A549 treated with Hydrocortisone at 1 μM for 4 hours (cell line): ENCODE results near the gene ACP4. TPM values are rescaled to one million over a fixed set of nuclear protein-coding genes. Genes with fewer than 3 reads are reported as not detected.

Source experiments
- total RNA-seq: library from RNA; stranded (reverse); fragments of 200-300 nt; extraction: Qiagen RNA extraction; gene quantifications from 5 replicates; pipeline ENCODE4 v1.2.3, GENCODE V29; 2022

ACP4 gene, protein sequence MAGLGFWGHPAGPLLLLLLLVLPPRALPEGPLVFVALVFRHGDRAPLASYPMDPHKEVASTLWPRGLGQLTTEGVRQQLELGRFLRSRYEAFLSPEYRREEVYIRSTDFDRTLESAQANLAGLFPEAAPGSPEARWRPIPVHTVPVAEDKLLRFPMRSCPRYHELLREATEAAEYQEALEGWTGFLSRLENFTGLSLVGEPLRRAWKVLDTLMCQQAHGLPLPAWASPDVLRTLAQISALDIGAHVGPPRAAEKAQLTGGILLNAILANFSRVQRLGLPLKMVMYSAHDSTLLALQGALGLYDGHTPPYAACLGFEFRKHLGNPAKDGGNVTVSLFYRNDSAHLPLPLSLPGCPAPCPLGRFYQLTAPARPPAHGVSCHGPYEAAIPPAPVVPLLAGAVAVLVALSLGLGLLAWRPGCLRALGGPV
- total RNA-seq = not detected in 5 replicates

DNA sequence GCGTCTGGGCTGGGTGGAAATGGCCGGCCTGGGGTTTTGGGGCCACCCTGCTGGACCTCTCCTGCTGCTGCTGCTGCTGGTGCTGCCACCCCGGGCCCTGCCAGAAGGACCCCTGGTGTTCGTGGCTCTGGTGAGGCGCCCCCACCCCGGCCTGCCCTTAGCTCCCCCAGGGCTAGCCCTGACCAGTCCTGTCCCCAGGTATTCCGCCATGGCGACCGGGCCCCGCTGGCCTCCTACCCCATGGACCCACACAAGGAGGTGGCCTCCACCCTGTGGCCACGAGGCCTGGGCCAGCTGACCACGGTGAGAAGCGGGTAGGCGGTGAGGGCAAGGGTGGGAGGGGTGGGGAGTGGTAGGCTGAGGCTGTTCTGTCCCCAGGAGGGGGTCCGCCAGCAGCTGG lies at the start of gene ACP4:
ACP4 (plus strand) TSS at position 20 of the 400 bp plus-strand sequence; CDS start at position 20, 0 bp downstream.

DNA sequence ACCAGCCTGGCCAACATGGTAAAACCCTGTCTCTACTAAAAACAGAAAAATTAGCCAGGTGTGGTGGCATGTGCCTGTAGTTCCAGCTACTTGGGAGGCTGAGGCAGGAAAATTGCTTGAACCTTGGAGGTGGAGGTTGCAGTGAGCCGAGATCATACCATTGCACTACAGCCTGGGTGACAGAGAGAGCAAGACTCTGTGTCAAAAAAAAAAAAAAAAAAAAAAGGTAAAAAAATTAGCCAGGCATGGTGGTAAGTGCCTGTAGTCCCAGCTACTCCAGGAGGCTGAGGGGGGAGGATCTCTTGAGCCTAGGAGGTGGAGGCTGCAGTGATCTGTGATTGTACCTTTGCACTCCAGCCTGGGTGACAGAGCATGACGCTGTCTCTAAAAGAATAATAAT lies 20.1 kb upstream of the ACP4 start, which contains the start of gene GPR32:
GPR32 (plus strand) TSS at position 301 of the 400 bp plus-strand sequence. CDS start 137 bp downstream, outside the sequence.

DNA sequence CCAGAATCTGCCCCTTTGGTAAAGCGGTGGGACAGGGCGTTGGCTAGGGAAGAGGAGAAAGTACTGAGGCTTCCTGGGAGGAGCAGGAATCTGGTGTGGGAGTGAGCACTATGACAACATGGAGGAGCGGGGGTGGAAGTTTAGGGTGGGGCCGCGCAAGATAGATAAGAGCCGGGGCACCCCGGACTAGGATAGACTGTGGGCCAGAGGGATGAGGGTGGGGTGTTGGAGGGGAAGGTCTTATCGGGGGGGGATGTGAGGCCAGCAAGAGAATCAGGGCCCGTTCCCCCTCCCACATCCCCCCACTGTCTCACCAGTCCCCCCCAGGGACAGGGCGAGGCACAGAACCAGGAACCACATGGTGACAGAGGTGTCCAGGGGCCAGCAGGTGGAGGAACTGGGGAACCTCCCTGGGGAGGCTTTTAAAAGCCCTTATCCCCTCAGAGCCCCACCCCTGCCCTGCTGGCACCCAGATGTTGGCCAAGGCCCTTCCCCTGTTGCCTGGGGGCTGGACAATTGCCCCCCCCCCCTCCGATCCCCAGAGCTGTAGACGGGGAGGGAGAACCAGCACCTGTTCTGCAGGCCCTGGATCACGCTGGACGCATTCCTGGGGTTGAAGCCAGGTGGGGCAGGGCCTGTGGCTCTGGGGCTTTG lies 33.3 kb downstream of the ACP4 start, which contains the start of gene KLK1:
KLK1 (minus strand) TSS at position 399 of the 654 bp plus-strand sequence; CDS start at position 360, 39 bp downstream.

DNA sequence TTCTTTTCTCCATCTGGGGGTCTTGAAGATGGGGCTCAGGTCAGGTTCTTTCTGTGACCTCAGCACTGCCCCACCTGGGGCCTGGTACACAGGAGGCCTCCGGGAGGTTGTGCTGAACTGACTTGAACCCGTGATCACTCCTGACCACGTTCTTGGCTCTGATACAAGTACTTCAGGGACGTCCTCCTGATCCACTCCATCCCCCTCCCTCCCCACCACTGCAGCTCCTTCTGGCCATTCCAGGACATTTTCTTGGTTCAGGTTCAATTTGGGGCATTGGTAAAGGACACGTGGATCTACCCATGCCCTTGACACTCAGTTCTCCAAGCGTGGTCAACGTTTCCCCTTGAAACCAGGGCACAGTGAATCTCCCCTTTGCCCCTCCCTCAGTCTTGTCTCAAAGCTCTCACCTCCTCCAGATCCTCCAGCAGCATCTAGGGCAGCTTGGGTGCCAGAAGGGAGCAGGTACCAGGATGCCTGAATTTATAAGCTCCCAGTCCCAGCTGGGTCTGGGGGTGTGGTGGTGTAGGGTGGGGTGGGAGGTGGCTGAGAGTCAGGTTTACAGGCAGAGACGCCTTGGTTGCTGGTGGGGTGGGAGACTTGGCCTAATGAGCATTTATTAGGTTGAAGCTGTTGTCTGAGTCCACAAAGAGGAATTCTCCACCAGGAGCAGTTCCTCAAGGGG lies 43.0 kb downstream of the ACP4 start, which contains the start of gene KLK15:
KLK15 (minus strand) TSS at position 458 of the 685 bp plus-strand sequence. CDS start 2,082 bp downstream, outside the sequence.

Other genes starting within 250 kb of the ACP4 start
- 0.21 to 0.58 TPM (median 0.47 TPM) in 5 replicates for gene LRRC4B, start 222.0 kb upstream of the ACP4 start, total RNA-seq
- gene SYT3, start 150.5 kb upstream of the ACP4 start, total RNA-seq = 0.30 to 0.71 TPM (median 0.56 TPM) in 5 replicates
- gene C19orf81, start 141.0 kb upstream of the ACP4 start, total RNA-seq = 2.7 to 10.9 TPM (median 10.0 TPM) in 5 replicates
- gene SHANK1, start 70.6 kb upstream of the ACP4 start, total RNA-seq = 0.03 to 0.68 TPM (median 0.18 TPM) in 5 replicates
- 4.9 to 10.7 TPM (median 9.7 TPM) in 5 replicates for gene CLEC11A, start 67.1 kb upstream of the ACP4 start, total RNA-seq
- not detected in 5 replicates for gene GPR32, start 20.0 kb upstream of the ACP4 start, total RNA-seq
- 0.09 to 0.26 TPM (median 0.24 TPM) in 3 of 5 replicates, not detected in the others for gene KLK1, start 33.4 kb downstream of the ACP4 start, total RNA-seq
- not detected in 5 replicates for gene KLK15, start 43.2 kb downstream of the ACP4 start, total RNA-seq
- not detected in 5 replicates for gene KLK3, start 64.5 kb downstream of the ACP4 start, total RNA-seq
- 0.10 to 0.37 TPM (median 0.19 TPM) in 4 of 5 replicates, not detected in the other for gene KLK2, start 83.0 kb downstream of the ACP4 start, total RNA-seq
- 0.12 TPM in 1 of 5 replicates, not detected in the others for gene KLK4, start 121.0 kb downstream of the ACP4 start, total RNA-seq
- 0.06 TPM in 1 of 5 replicates, not detected in the others for gene KLK5, start 162.6 kb downstream of the ACP4 start, total RNA-seq
- 0.21 to 0.38 TPM (median 0.28 TPM) in 5 replicates for gene KLK6, start 179.2 kb downstream of the ACP4 start, total RNA-seq
- gene KLK7, start 193.5 kb downstream of the ACP4 start, total RNA-seq = 0.17 TPM in 1 of 5 replicates, not detected in the others
- gene KLK8, start 211.2 kb downstream of the ACP4 start, total RNA-seq = not detected in 5 replicates
- gene KLK10, start 229.3 kb downstream of the ACP4 start, total RNA-seq = 0.09 to 0.52 TPM (median 0.40 TPM) in 5 replicates
- gene KLK11, start 236.2 kb downstream of the ACP4 start, total RNA-seq = 0.12 TPM in 1 of 5 replicates, not detected in the others
- not detected in 5 replicates for gene KLK12, start 244.6 kb downstream of the ACP4 start, total RNA-seq